Tibial artery (tissue), 4 donors: Measurements from ENCODE around the gene SNCA.

Source experiments
- DNase-seq, 2 donors: peaks; one replicate each; pipeline ENCODE4 v3.0.0-alpha.2; 2019
- H3K27ac ChIP-seq, 2 donors: fragments of 200-600 bp; sonication (generic) in 1 of 2; 1 replicate in 1 of 2; 2 replicates in 1 of 2; pipeline ENCODE4 v1.5.1; 2018 to 2019; ENCODE audit warnings: mild to moderate bottlenecking in 1 of 2
- H3K27me3 ChIP-seq, 2 donors: fragments of 200-600 bp; sonication (generic) in 1 of 2; one replicate each; pipeline versions ENCODE4 v1.5.1 to v1.6.0; 2016 to 2019
- H3K36me3 ChIP-seq, 3 donors: fragments of 200-600 bp; sonication (generic) in 2 of 3; one replicate each; pipeline ENCODE4 v1.5.1; 2016 to 2019; ENCODE audit warnings: mild to moderate bottlenecking in 2 of 3
- H3K4me1 ChIP-seq, 4 donors: fragments of 200-600 bp; sonication (generic) in 2 of 4; 1 replicate in 3 of 4; 2 replicates in 1 of 4; pipeline ENCODE4 v1.5.1; 2016 to 2019
- H3K4me3 ChIP-seq, 2 donors: fragments of 200-600 bp; sonication (generic) in 1 of 2; 1 replicate in 1 of 2; 2 replicates in 1 of 2; pipeline ENCODE4 v1.5.1; 2018 to 2019; ENCODE audit warnings: mild to moderate bottlenecking in 2 of 2
- H3K9me3 ChIP-seq, 3 donors: fragments of 200-600 bp; sonication (generic) in 1 of 3; one replicate each; pipeline ENCODE4 v1.5.1; 2016 to 2019
- CTCF ChIP-seq, 2 experiments: fragments of 200-600 bp in 1 of 2; fragments of 450-650 bp in 1 of 2; IDR thresholded peaks; one replicate each; pipeline ENCODE4 v1.5.1; 2017 to 2019; ENCODE audit warnings: antibody characterized with exemption in 2 of 2, mild to moderate bottlenecking in 1 of 2, moderate library complexity in 1 of 2
- intact Hi-C: fragments of 100-400 bp; cut with DNase I; formaldehyde crosslinking; loops from one replicate; pipeline ENCODE4 v1.15.0; 2023; ENCODE audit warnings: low total_unique reads

Gene SNCA

GRCh38 chr4:89746377-89746776 is 90.6 kb downstream of the SNCA start:
- no peak for TF ChIP-seq CTCF (IDR thresholded peaks at IDR 0.05)
- no peak for DNase-seq
- Histone ChIP-seq H3K9me3 (no peaks in the 10 kb centered on the region), H3K36me3 (no peaks in the 10 kb centered on the region), H3K4me3 (no peak overlapping the region), H3K27me3 (no peaks in the 10 kb centered on the region), H3K27ac (no peak overlapping the region), H3K4me1 (no peaks in the 10 kb centered on the region)
- intact Hi-C loops: no loop called here

- no peak for TF ChIP-seq CTCF (IDR thresholded peaks at IDR 0.05)
- H3K36me3 ChIP-seq: no peaks in the 10 kb centered on the region
- H3K4me1 ChIP-seq: no peaks in the 10 kb centered on the region
- intact Hi-C loops: no loop called here
- no peaks in the 10 kb centered on the region for H3K27me3 ChIP-seq
- H3K9me3 ChIP-seq: no peaks in the 10 kb centered on the region
- H3K27ac ChIP-seq: no peak overlapping the region
- no peak for DNase-seq
- H3K4me3 ChIP-seq: no peak overlapping the region
Observed at GRCh38 chr4:89745708-89746107, 91.3 kb downstream of the SNCA start.

GRCh38 chr4:89744914-89745313 is 92.0 kb downstream of the SNCA start:
- no peaks in the 10 kb centered on the region for H3K9me3 ChIP-seq

GRCh38 chr4:89741768-89742167 is 95.2 kb downstream of the SNCA start:
- Histone ChIP-seq H3K9me3 (no peaks in the 10 kb centered on the region), H3K27me3 (no peaks in the 10 kb centered on the region), H3K36me3 (no peaks in the 10 kb centered on the region), H3K4me3 (no peak overlapping the region), H3K27ac (no peak overlapping the region), H3K4me1 (no peaks in the 10 kb centered on the region)
- TF ChIP-seq CTCF (IDR thresholded peaks at IDR 0.05): no peak
- intact Hi-C loops: no loop called here
- no peak for DNase-seq

More at GRCh38 chr4:89744914-89745313, 92.0 kb downstream of the SNCA start:
- Histone ChIP-seq H3K27ac (no peak overlapping the region), H3K4me1 (no peaks in the 10 kb centered on the region), H3K36me3 (no peaks in the 10 kb centered on the region), H3K4me3 (no peak overlapping the region), H3K27me3 (no peaks in the 10 kb centered on the region)
- intact Hi-C loops: no loop called here
- no peak for DNase-seq
- TF ChIP-seq CTCF (IDR thresholded peaks at IDR 0.05): no peak

GRCh38 chr4:89739311-89739988 is 97.5 kb downstream of the SNCA start:
- no peak for TF ChIP-seq CTCF (IDR thresholded peaks at IDR 0.05)
- Histone ChIP-seq H3K9me3 (no peaks in the 10 kb centered on the region), H3K27ac (no peak overlapping the region), H3K4me3 (no peak overlapping the region), H3K27me3 (no peaks in the 10 kb centered on the region), H3K36me3 (no peaks in the 10 kb centered on the region), H3K4me1 (no peaks in the 10 kb centered on the region)
- no peak for DNase-seq
- intact Hi-C loops: no loop called here

- no peak for TF ChIP-seq CTCF (IDR thresholded peaks at IDR 0.05)
- Histone ChIP-seq H3K27ac (no peak overlapping the region), H3K36me3 (no peaks in the 10 kb centered on the region), H3K4me3 (no peak overlapping the region), H3K27me3 (no peaks in the 10 kb centered on the region), H3K4me1 (no peaks in the 10 kb centered on the region), H3K9me3 (no peaks in the 10 kb centered on the region)
- DNase-seq: no peak
- intact Hi-C loops: no loop called here
Observed at GRCh38 chr4:89737888-89738287, 99.1 kb downstream of the SNCA start.
